ENCODE results near the gene RCBTB2.

DNA sequence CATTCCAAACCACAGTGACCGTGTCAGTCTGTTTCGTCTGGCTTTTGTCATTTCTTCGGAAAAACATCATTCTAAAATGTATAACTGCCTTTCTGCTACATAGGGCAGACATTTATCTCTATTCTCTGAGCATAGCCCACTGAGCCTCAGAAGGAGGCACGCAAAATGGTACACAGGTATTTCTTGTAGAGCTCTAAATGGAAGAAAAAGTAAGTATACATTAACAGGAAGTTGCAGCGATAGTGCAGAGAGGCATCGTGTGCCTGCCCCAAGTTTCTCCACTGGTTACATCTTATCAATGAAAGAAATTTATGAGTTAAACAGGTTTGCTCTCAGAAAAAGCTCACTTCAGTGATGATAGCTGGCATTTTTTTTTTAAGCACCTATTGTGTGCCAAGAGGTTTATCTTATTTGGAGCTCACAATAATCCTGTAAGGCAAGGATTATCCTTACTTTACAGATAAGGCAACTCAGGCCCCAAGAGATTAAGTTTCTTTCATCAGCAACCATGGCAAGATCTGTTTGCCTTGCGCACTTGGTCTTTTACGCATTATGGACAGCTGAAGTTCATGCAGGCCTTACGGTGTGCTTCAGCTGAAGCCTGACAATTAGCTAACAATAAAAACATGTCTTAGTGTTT is 1.2 kb upstream of the RCBTB2 start:
- TF ChIP-seq, protein P1, sequence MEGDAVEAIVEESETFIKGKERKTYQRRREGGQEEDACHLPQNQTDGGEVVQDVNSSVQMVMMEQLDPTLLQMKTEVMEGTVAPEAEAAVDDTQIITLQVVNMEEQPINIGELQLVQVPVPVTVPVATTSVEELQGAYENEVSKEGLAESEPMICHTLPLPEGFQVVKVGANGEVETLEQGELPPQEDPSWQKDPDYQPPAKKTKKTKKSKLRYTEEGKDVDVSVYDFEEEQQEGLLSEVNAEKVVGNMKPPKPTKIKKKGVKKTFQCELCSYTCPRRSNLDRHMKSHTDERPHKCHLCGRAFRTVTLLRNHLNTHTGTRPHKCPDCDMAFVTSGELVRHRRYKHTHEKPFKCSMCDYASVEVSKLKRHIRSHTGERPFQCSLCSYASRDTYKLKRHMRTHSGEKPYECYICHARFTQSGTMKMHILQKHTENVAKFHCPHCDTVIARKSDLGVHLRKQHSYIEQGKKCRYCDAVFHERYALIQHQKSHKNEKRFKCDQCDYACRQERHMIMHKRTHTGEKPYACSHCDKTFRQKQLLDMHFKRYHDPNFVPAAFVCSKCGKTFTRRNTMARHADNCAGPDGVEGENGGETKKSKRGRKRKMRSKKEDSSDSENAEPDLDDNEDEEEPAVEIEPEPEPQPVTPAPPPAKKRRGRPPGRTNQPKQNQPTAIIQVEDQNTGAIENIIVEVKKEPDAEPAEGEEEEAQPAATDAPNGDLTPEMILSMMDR (IDR thresholded peaks at IDR 0.05; ENCODE audit: low read length): no peak
- TF ChIP-seq EZH2 (IDR thresholded peaks at IDR 0.05; ENCODE audit: borderline replicate concordance, low read length): no peak

Data from OCI-LY1 (cell line).